GM21360 (cell line): Measurements from ENCODE around the gene CFAP74.

Experiments used
- ATAC-seq: cut with Tn5 transposase; IDR thresholded peaks from one replicate; pipeline ENCODE4 v1.9.1; 2021; ENCODE audit warnings: mild to moderate bottlenecking, moderate library complexity; ENCODE audit not compliant: unreplicated experiment

The CFAP74 gene

GRCh38 chr1:2003541-2004131, at the start of gene CFAP74:
Gene CFAP74, minus strand, starts transcription at chr1:2003786. Its CDS starts 12,830 bp downstream, at chr1:1990956.
- no peak for ATAC-seq

- no peak for ATAC-seq
Observed at GRCh38 chr1:2053217-2053616, 49.6 kb upstream of the CFAP74 start.

- ATAC-seq: no peak
Observed at GRCh38 chr1:2052756-2053155, 49.2 kb upstream of the CFAP74 start.

- no peak for ATAC-seq
Observed at GRCh38 chr1:2052054-2052679, 48.6 kb upstream of the CFAP74 start.

- no peak for ATAC-seq
Observed at GRCh38 chr1:2050793-2051682, 47.5 kb upstream of the CFAP74 start.

- peak; percentile 15 for ATAC-seq
Observed at GRCh38 chr1:2050461-2050792, 46.8 kb upstream of the CFAP74 start.

GRCh38 chr1:2049718-2050431, 46.3 kb upstream of the CFAP74 start, which contains the start of gene PRKCZ:
Gene PRKCZ, plus strand, starts transcription at chr1:2050411. Its CDS starts 220 bp downstream, at chr1:2050631.
- ATAC-seq: peak; percentile 67

GRCh38 chr1:2049225-2049717, 45.7 kb upstream of the CFAP74 start:
- ATAC-seq: no peak

- ATAC-seq: no peak
Observed at GRCh38 chr1:2047749-2048729, 44.5 kb upstream of the CFAP74 start.

- no peak for ATAC-seq
Observed at GRCh38 chr1:2046953-2047748, 43.6 kb upstream of the CFAP74 start.

GRCh38 chr1:2046174-2046917, 42.8 kb upstream of the CFAP74 start:
- ATAC-seq: no peak

GRCh38 chr1:2045468-2046173, 42.0 kb upstream of the CFAP74 start:
- ATAC-seq: no peak

- peak; percentile 57 for ATAC-seq
Observed at GRCh38 chr1:2044510-2045319, 41.1 kb upstream of the CFAP74 start.

- no peak for ATAC-seq
Observed at GRCh38 chr1:2043886-2044285, 40.3 kb upstream of the CFAP74 start.

- no peak for ATAC-seq
Observed at GRCh38 chr1:2042830-2043773, 39.5 kb upstream of the CFAP74 start.

- no peak for ATAC-seq
Observed at GRCh38 chr1:2041887-2042286, 38.3 kb upstream of the CFAP74 start.
